ENCODE measurements around the gene ROS1. TPM values are rescaled to one million over a fixed set of nuclear protein-coding genes. Genes with fewer than 3 reads are reported as not detected.

The ROS1 gene
- total and polyA plus RNA-seq, 2 donors (not counting 1 experiment from before 2014, with no cell fraction given), result not detected

DNA sequence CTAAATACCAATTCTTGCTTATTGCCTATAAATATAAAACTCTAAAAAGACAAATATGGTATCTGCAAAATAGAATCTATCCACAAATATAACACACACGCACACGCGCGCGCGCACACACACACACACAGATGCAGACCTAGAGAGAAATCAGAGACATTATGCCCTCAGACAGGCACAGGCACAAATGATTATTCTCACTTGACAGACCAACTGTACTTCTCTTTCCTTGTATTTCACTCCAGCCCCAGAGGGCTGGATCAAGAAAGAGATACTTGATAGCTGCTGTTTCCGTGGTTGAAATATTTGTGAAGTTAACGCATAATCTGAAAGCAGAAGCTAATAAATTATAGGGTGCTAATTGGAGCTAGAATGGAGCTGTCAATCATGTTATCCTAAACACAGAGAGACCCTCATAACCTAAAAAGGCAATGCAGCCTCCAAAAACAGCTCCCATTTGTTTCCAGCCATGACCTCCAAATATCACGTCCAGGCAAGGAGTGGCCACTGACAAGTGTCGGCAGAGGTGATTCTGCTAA is 148.9 kb downstream of the ROS1 start:
- WGBS (ENCODE audit: insufficient coverage), result 88% methylated on average over 8 of the region's 10 CpGs
- TF ChIP-seq, protein P1, sequence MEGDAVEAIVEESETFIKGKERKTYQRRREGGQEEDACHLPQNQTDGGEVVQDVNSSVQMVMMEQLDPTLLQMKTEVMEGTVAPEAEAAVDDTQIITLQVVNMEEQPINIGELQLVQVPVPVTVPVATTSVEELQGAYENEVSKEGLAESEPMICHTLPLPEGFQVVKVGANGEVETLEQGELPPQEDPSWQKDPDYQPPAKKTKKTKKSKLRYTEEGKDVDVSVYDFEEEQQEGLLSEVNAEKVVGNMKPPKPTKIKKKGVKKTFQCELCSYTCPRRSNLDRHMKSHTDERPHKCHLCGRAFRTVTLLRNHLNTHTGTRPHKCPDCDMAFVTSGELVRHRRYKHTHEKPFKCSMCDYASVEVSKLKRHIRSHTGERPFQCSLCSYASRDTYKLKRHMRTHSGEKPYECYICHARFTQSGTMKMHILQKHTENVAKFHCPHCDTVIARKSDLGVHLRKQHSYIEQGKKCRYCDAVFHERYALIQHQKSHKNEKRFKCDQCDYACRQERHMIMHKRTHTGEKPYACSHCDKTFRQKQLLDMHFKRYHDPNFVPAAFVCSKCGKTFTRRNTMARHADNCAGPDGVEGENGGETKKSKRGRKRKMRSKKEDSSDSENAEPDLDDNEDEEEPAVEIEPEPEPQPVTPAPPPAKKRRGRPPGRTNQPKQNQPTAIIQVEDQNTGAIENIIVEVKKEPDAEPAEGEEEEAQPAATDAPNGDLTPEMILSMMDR (IDR thresholded peaks at IDR 0.05), result no peak
- TF ChIP-seq EZH2 (IDR thresholded peaks at IDR 0.05; ENCODE audit: borderline replicate concordance, insufficient read depth, low read depth, low read length, poor library complexity, severe bottlenecking), result no peak
- H3K4me3 ChIP-seq (ENCODE audit: control extremely low read depth in 1 of 5, extremely low read depth in 1 of 5, insufficient read depth in 1 of 5, low read depth in 2 of 5, low read length in 4 of 5), result no peak overlapping the region
- H3K79me2 ChIP-seq (ENCODE audit: control insufficient read depth, insufficient read depth, low read length), result no peaks in the 10 kb centered on the region
- no peak overlapping the region for H3K4me2 ChIP-seq (replicated peaks; ENCODE audit: low read depth, low read length, poor library complexity, severe bottlenecking)
- no peak overlapping the region for H3K9ac ChIP-seq (ENCODE audit: low read length)
- H3K4me3 Mint-ChIP-seq, result no peak overlapping the region
- H3K9me3 Mint-ChIP-seq (ENCODE audit: insufficient read depth), result no peaks in the 10 kb centered on the region
- no peaks in the 10 kb centered on the region for H4K20me1 ChIP-seq (ENCODE audit: control insufficient read depth, insufficient read depth, low read length, poor library complexity, severe bottlenecking)
- no peaks in the 10 kb centered on the region for H3K9me3 ChIP-seq (ENCODE audit: control extremely low read depth in 1 of 3, control insufficient read depth in 2 of 3, insufficient read depth in 1 of 3, low read length in 2 of 3)
- H3K4me1 ChIP-seq (ENCODE audit: control insufficient read depth in 2 of 2, insufficient read depth in 2 of 2, low read length in 2 of 2), result no peaks in the 10 kb centered on the region
- H3K27me3 Mint-ChIP-seq, result peaks cover 46% of the 10 kb centered on the region
- H3K27ac Mint-ChIP-seq, result no peak overlapping the region
- no peaks in the 10 kb centered on the region for H3K36me3 ChIP-seq (replicated peaks in 1 of 2; ENCODE audit: control extremely low read depth in 1 of 2, control insufficient read depth in 1 of 2, extremely low read depth in 1 of 2, insufficient read depth in 2 of 2, low read length in 1 of 2)
- ChIA-PET CTCF (no interaction called here), POLR2A (no interaction called here)
- ATAC-seq (ENCODE audit: low read depth) (no peak), DNase-seq (no peak)
- no peak overlapping the region for H2AFZ ChIP-seq (ENCODE audit: insufficient read depth, low read depth, low read length, poor library complexity, severe bottlenecking)
- peaks cover 0 to 17% (median 9%) of the 10 kb centered on the region in 4 experiments for H3K27me3 ChIP-seq (replicated peaks in 1 of 4; ENCODE audit: control extremely low read depth in 1 of 4, control insufficient read depth in 3 of 4, insufficient read depth in 4 of 4, low read length in 3 of 4)
- H3K4me1 Mint-ChIP-seq, result no peaks in the 10 kb centered on the region
- intact Hi-C loops (cut with micrococcal nuclease), result no loop called here
- no peak overlapping the region for H3K27ac ChIP-seq (ENCODE audit: low read length in 2 of 2)

- Histone ChIP-seq H3K36me3 (replicated peaks in 1 of 2; ENCODE audit: control extremely low read depth in 1 of 2, control insufficient read depth in 1 of 2, extremely low read depth in 1 of 2, insufficient read depth in 2 of 2, low read length in 1 of 2) (no peaks in the 10 kb centered on the region), H3K4me3 (ENCODE audit: control extremely low read depth in 1 of 5, extremely low read depth in 1 of 5, insufficient read depth in 1 of 5, low read depth in 2 of 5, low read length in 4 of 5) (no peak overlapping the region), H3K79me2 (ENCODE audit: control insufficient read depth, insufficient read depth, low read length) (no peaks in the 10 kb centered on the region), H3K4me1 (ENCODE audit: control insufficient read depth in 2 of 2, insufficient read depth in 2 of 2, low read length in 2 of 2) (no peaks in the 10 kb centered on the region), H2AFZ (ENCODE audit: insufficient read depth, low read depth, low read length, poor library complexity, severe bottlenecking) (no peak overlapping the region), H3K9ac (ENCODE audit: low read length) (no peak overlapping the region), H4K20me1 (ENCODE audit: control insufficient read depth, insufficient read depth, low read length, poor library complexity, severe bottlenecking) (no peaks in the 10 kb centered on the region), H3K27me3 (replicated peaks in 1 of 4; ENCODE audit: control extremely low read depth in 1 of 4, control insufficient read depth in 3 of 4, insufficient read depth in 4 of 4, low read length in 3 of 4) (peaks cover 0 to 16% (median 9%) of the 10 kb centered on the region in 4 experiments), H3K9me3 (ENCODE audit: control extremely low read depth in 1 of 3, control insufficient read depth in 2 of 3, insufficient read depth in 1 of 3, low read length in 2 of 3) (no peaks in the 10 kb centered on the region), H3K27ac (ENCODE audit: low read length in 2 of 2) (no peak overlapping the region), H3K4me2 (replicated peaks; ENCODE audit: low read depth, low read length, poor library complexity, severe bottlenecking) (no peak overlapping the region)
- ChIA-PET CTCF (no interaction called here), POLR2A (no interaction called here)
- no peak overlapping the region for H3K27ac Mint-ChIP-seq
- intact Hi-C loops (cut with micrococcal nuclease), result no loop called here
- no peak for TF ChIP-seq EZH2 (IDR thresholded peaks at IDR 0.05; ENCODE audit: borderline replicate concordance, insufficient read depth, low read depth, low read length, poor library complexity, severe bottlenecking)
- TF ChIP-seq, protein P1 (IDR thresholded peaks at IDR 0.05), result no peak
- no peak for ATAC-seq (ENCODE audit: low read depth)
- H3K4me3 Mint-ChIP-seq, result no peak overlapping the region
- H3K27me3 Mint-ChIP-seq, result peaks cover 53% of the 10 kb centered on the region
- H3K4me1 Mint-ChIP-seq, result no peaks in the 10 kb centered on the region
- no peaks in the 10 kb centered on the region for H3K9me3 Mint-ChIP-seq (ENCODE audit: insufficient read depth)
- DNase-seq, result no peak
- WGBS (ENCODE audit: insufficient coverage), result no CpG with 5 or more reads among the region's 5 CpGs
Measured at GRCh38 chr6:117275711-117276110, 150.0 kb downstream of the ROS1 start.

Measured in B cell (primary cell).